H1 (cell line): ENCODE data around the gene MFAP5. TPM values are rescaled to one million over a fixed set of nuclear protein-coding genes. Genes with fewer than 3 reads are reported as not detected.
"Not testable (repeated sequence)": the region's sequence is repeated elsewhere in the genome, so short reads cannot be mapped to it uniquely, and the experiment has no call there.

ENCODE experiments used
- CTCF ChIA-PET: fragments of 300-600 bp; sonication (Branson Sonifier 250); formaldehyde crosslinking; loops from one replicate; lab custom pipeline; 2021; ENCODE audit not compliant: partially characterized antibody; lab: Charles Lee
- POLR2A ChIA-PET: fragments of 300-600 bp; sonication (Branson Sonifier 250); formaldehyde crosslinking; loops from one replicate; lab custom pipeline; 2021; ENCODE audit warnings: inconsistent platforms; ENCODE audit not compliant: partially characterized antibody; lab: Charles Lee
- DNase-seq, 2 experiments: peaks; one replicate each; pipeline versions ENCODE4 v3.0.0 to v3.0.0-alpha.2; 2010 to 2022; ENCODE audit warnings: low spot score in 2 of 2, low read depth in 1 of 2, mixed read lengths in 1 of 2
- FAIRE-seq: peaks from 2 replicates; lab custom pipeline; 2011; peaks lifted over from hg19 to GRCh38; lab: Jason Lieb, UNC
- H2AFZ ChIP-seq: 2 replicates; pipeline ENCODE4 v1.8.1; 2012; ENCODE audit warnings: low read length, inconsistent platforms
- H2AK5ac ChIP-seq: 2 replicates; pipeline ENCODE4 v1.6.1; 2013; ENCODE audit warnings: low read depth, low read length
- H2BK120ac ChIP-seq: replicated peaks from 2 replicates; pipeline ENCODE3; 2013; ENCODE audit warnings: low read depth, low read length, inconsistent platforms
- H2BK12ac ChIP-seq: 2 replicates; pipeline ENCODE4 v1.6.1; 2013; ENCODE audit warnings: low read depth, low read length
- H2BK15ac ChIP-seq: 2 replicates; pipeline ENCODE4 v1.6.1; 2013; ENCODE audit warnings: low read length
- H2BK20ac ChIP-seq: 2 replicates; pipeline ENCODE4 v1.6.1; 2013; ENCODE audit warnings: low read length
- H2BK5ac ChIP-seq: 2 replicates; pipeline ENCODE4 v1.6.1; 2013; ENCODE audit warnings: low read depth, low read length
- H3K14ac ChIP-seq: 2 replicates; pipeline ENCODE4 v1.6.1; 2013; ENCODE audit warnings: inconsistent platforms; ENCODE audit not compliant: insufficient read length
- H3K18ac ChIP-seq: 2 replicates; pipeline ENCODE4 v1.6.1; 2013; ENCODE audit warnings: low read length; ENCODE audit errors: extremely low read depth
- H3K23ac ChIP-seq: 2 replicates; pipeline ENCODE4 v1.6.1; 2013; ENCODE audit warnings: inconsistent platforms; ENCODE audit not compliant: insufficient read length
- H3K23me2 ChIP-seq: 2 replicates; pipeline ENCODE4 v1.6.1; 2013; ENCODE audit warnings: low read depth, low read length
- H3K27ac ChIP-seq: 2 replicates; pipeline ENCODE4 v1.6.1; 2011; ENCODE audit warnings: low read depth, low read length, inconsistent platforms
- H3K27me3 ChIP-seq, 4 experiments: replicated peaks in 1 of 4; 1 replicate in 1 of 4; 2 replicates in 3 of 4; pipeline versions ENCODE4 v1.6.1 to v1.8.1; 2011 to 2013; ENCODE audit warnings: low read length in 3 of 4, mild to moderate bottlenecking in 3 of 4, inconsistent platforms in 2 of 4, mixed read lengths in 2 of 4, moderate library complexity in 1 of 4; ENCODE audit not compliant: control insufficient read depth in 3 of 4, insufficient read depth in 3 of 4; ENCODE audit errors: extremely low read depth in 1 of 4
- H3K36me3 ChIP-seq, 4 experiments: 2 replicates each; pipeline versions ENCODE4 v1.6.1 to v1.8.1; 2011 to 2013; ENCODE audit warnings: mild to moderate bottlenecking in 4 of 4, low read length in 3 of 4, moderate library complexity in 2 of 4, control low read depth in 1 of 4, inconsistent platforms in 1 of 4; ENCODE audit not compliant: insufficient read depth in 4 of 4, control insufficient read depth in 2 of 4
- H3K4ac ChIP-seq: replicated peaks from 2 replicates; pipeline ENCODE3; 2013; ENCODE audit warnings: low read length, low read depth, mixed read lengths, inconsistent platforms; ENCODE audit not compliant: insufficient read length
- H3K4me1 ChIP-seq, 4 experiments: replicated peaks in 1 of 4; 1 replicate in 1 of 4; 2 replicates in 3 of 4; pipeline versions ENCODE4 v1.6.1 to v1.8.1; 2011 to 2013; ENCODE audit warnings: low read length in 3 of 4, inconsistent platforms in 2 of 4, mixed read lengths in 1 of 4; ENCODE audit not compliant: insufficient read depth in 4 of 4, control insufficient read depth in 3 of 4
- H3K4me2 ChIP-seq, 2 experiments: 2 replicates each; pipeline versions ENCODE4 v1.6.1 to v1.8.1; 2011 to 2013; ENCODE audit warnings: low read depth in 2 of 2, low read length in 2 of 2, control low read depth in 1 of 2, inconsistent platforms in 1 of 2, mild to moderate bottlenecking in 1 of 2; ENCODE audit not compliant: insufficient read depth in 1 of 2
- H3K4me3 ChIP-seq, 4 experiments: fragments of 200-600, 300-600 bp in 1 of 4; sonication (generic), shearing (Covaris generic), sonication (Bioruptor Twin) in 1 of 4; 2 replicates each; pipeline versions ENCODE4 v1.5.1 to v1.8.1; 2011 to 2016; ENCODE audit warnings: low read length in 4 of 4, low read depth in 3 of 4, control low read depth in 2 of 4, inconsistent platforms in 2 of 4, mild to moderate bottlenecking in 2 of 4, mixed read lengths in 1 of 4, moderate library complexity in 1 of 4; ENCODE audit not compliant: insufficient read depth in 2 of 4; ENCODE audit errors: extremely low read depth in 1 of 4
- H3K56ac ChIP-seq: replicated peaks from 2 replicates; pipeline ENCODE3; 2013; ENCODE audit warnings: low read depth, mild to moderate bottlenecking, mixed read lengths, low read length, inconsistent platforms; ENCODE audit not compliant: insufficient read length
- H3K79me1 ChIP-seq: 2 replicates; pipeline ENCODE4 v1.6.1; 2013; ENCODE audit warnings: low read depth, low read length, control low read depth
- H3K79me2 ChIP-seq, 2 experiments: 2 replicates each; pipeline versions ENCODE4 v1.6.1 to v1.8.1; 2012 to 2013; ENCODE audit warnings: low read length in 2 of 2, mild to moderate bottlenecking in 2 of 2, inconsistent platforms in 1 of 2; ENCODE audit not compliant: insufficient read depth in 2 of 2, control insufficient read depth in 1 of 2
- H3K9ac ChIP-seq, 4 experiments: replicated peaks in 1 of 4; 1 replicate in 1 of 4; 2 replicates in 3 of 4; pipeline versions ENCODE4 v1.6.1 to v1.8.1; 2011 to 2013; ENCODE audit warnings: low read depth in 3 of 4, low read length in 3 of 4, control low read depth in 2 of 4, mild to moderate bottlenecking in 2 of 4, moderate library complexity in 2 of 4, inconsistent platforms in 1 of 4; ENCODE audit errors: extremely low read depth in 1 of 4
- H3K9me3 ChIP-seq, 2 experiments: 2 replicates each; pipeline versions ENCODE4 v1.6.1 to v1.8.1; 2012 to 2013; ENCODE audit warnings: mild to moderate bottlenecking in 2 of 2, moderate library complexity in 2 of 2, control low read depth in 1 of 2, inconsistent platforms in 1 of 2, low read depth in 1 of 2, low read length in 1 of 2, mixed read lengths in 1 of 2; ENCODE audit not compliant: insufficient read depth in 2 of 2
- H4K20me1 ChIP-seq, 2 experiments: replicated peaks in 1 of 2; 2 replicates each; pipeline versions ENCODE3 to v1.8.1; 2011 to 2013; ENCODE audit warnings: inconsistent platforms in 2 of 2, low read length in 2 of 2, mild to moderate bottlenecking in 1 of 2; ENCODE audit not compliant: insufficient read depth in 2 of 2, control insufficient read depth in 1 of 2
- H4K5ac ChIP-seq: 2 replicates; pipeline ENCODE4 v1.6.1; 2013; ENCODE audit warnings: low read length, low read depth, mixed read lengths, inconsistent platforms; ENCODE audit not compliant: insufficient read length
- H4K8ac ChIP-seq: 2 replicates; pipeline ENCODE4 v1.8.0; 2013; ENCODE audit warnings: mild to moderate bottlenecking, moderate library complexity, low read length, inconsistent platforms; ENCODE audit not compliant: insufficient read depth; ENCODE audit errors: extremely low read depth
- H4K91ac ChIP-seq: replicated peaks from 2 replicates; pipeline ENCODE3; 2013; ENCODE audit warnings: low read length, mixed read lengths, inconsistent platforms; ENCODE audit not compliant: insufficient read length
- WGBS, 2 experiments: shearing (Covaris generic) in 1 of 2; methylation state at CpG; one replicate each; pipeline versions ENCODE4 v1.1.6 to v1.1.7; 2013 to 2015; ENCODE audit warnings: low lambda C conversion rate in 2 of 2, mixed read lengths in 2 of 2, inconsistent platforms in 1 of 2, low coverage in 1 of 2, missing lambda C conversion rate in 1 of 2; ENCODE audit not compliant: insufficient replicate concordance in 2 of 2, insufficient coverage in 1 of 2, insufficient read length in 1 of 2; ENCODE audit errors: extremely low coverage in 1 of 2, missing lambda C conversion rate in 1 of 2; 5-methylcytosine and 5-hydroxymethylcytosine counted together
- polyA plus RNA-seq, 7 experiments: library from polyadenylated mRNA; depleted of rRNA in 3 of 7; stranded (reverse) in 5 of 7; unstranded in 2 of 7; fragments of >200 nt in 5 of 7; fragments of 200-250 nt in 2 of 7; gene quantifications; 1 replicate in 5 of 7; 2 replicates in 1 of 7; 4 replicates in 1 of 7; pipeline versions ENCODE4 v1.2.1 to v1.2.3, GENCODE V29; 2011 to 2013; ENCODE audit warnings: missing spikeins in 2 of 7, mixed read lengths in 2 of 7
- total RNA-seq: library from RNA; stranded (reverse); fragmentation: NEBNext Ultra II Directional; extraction: Animal tissue kit (Norgen Biotek cat#: 25700); gene quantifications from 2 replicates; pipeline ENCODE4 v1.2.1, GENCODE V29; 2021

MFAP5 gene
- total and polyA plus RNA-seq, 2 of the 8 experiments (the other 6 are each of a cell fraction or from before 2014, with no cell fraction given), result 0.60 to 0.86 TPM

- not testable (repeated sequence) for H3K4ac ChIP-seq, H4K91ac ChIP-seq, H2BK20ac ChIP-seq, H3K18ac ChIP-seq, H3K23ac ChIP-seq, H2BK5ac ChIP-seq, H4K8ac ChIP-seq, H3K4me3 ChIP-seq, FAIRE-seq, H3K23me2 ChIP-seq, H2AFZ ChIP-seq, H3K14ac ChIP-seq, H2BK12ac ChIP-seq, H2BK120ac ChIP-seq, H3K79me2 ChIP-seq, H3K9me3 ChIP-seq, H2BK15ac ChIP-seq, H4K5ac ChIP-seq, H3K27me3 ChIP-seq, H3K27ac ChIP-seq, H3K36me3 ChIP-seq, H2AK5ac ChIP-seq, H3K56ac ChIP-seq, DNase-seq, H4K20me1 ChIP-seq, H3K9ac ChIP-seq, H3K79me1 ChIP-seq
- POLR2A ChIA-PET, result interaction anchor here (1.2 kb wide), 1 partner anchor 160 kb away, joined by 3 read pairs; no protein-coding TSS in a partner anchor
- Histone ChIP-seq H3K4me1 (peaks cover 2 to 18% (median 9%) of the 10 kb centered on the region in 4 experiments; a peak in 4 of 7 replicates), H3K4me2 (peak overlapping the region in 1 of 2 experiments; percentile 47; a peak in 2 of 4 replicates)
- 40% methylated on average over 6 of the region's 8 CpGs; no CpG with 5 or more reads in 1 of the 2 experiments for WGBS, 2 experiments
- CTCF ChIA-PET, result interaction anchor here (0.8 to 1.2 kb wide), 2 partner anchors 12 to 18 kb away, joined by 3 read pairs; no protein-coding TSS in a partner anchor
Measured at GRCh38 chr12:8636007-8636346, 26.6 kb downstream of the MFAP5 start.
